ENCODE data around the gene FAM76B. TPM values are rescaled to one million over a fixed set of nuclear protein-coding genes. Genes with fewer than 3 reads are reported as not detected.

The FAM76B gene
- total RNA-seq (80.8 and 80.9 TPM in 2 replicates), polyA plus RNA-seq (36.5 and 75.3 TPM in 2 replicates), polyA minus RNA-seq (35.9 and 50.1 TPM in 2 replicates)
- 82.2 TPM for total RNA-seq (2013)

DNA sequence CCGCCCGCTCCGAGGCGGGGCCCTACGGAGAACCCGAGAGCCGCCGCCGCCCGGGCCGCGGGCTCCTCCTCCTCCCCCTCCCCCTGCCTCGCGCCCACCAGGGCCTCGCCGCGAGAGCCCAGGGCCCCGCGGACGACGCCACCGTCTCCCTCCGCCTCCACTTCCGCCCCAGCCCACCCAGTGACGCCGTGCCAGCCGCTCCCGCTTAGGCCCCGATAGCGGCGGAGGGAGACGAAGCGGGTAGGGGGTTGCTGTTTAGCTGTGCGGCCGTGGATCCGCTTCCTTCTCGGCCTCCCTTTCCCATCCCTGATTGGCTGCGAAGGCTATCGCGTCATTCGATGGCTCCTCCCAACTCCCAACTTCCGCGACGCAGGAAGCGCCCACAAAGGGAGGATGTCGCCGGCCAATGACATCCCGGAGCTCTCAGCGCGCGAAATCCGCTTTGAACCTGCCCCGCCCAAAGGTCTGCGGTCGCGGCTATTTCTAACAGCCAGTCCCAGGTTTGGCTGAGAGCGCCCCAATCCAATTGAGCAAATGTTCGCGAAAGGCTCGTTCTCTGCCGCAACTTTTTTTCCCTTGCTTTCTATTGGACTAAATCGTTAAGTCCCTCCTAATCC lies at the start of gene FAM76B:
FAM76B (minus strand) TSS at position 277 of the 617 bp plus-strand sequence. CDS start 304 bp downstream, outside the sequence.
- no peak for TF ChIP-seq EZH2 (IDR thresholded peaks at IDR 0.05; ENCODE audit: borderline replicate concordance, insufficient read depth, low read depth, low read length, poor library complexity, severe bottlenecking)
- TF ChIP-seq, protein P1, sequence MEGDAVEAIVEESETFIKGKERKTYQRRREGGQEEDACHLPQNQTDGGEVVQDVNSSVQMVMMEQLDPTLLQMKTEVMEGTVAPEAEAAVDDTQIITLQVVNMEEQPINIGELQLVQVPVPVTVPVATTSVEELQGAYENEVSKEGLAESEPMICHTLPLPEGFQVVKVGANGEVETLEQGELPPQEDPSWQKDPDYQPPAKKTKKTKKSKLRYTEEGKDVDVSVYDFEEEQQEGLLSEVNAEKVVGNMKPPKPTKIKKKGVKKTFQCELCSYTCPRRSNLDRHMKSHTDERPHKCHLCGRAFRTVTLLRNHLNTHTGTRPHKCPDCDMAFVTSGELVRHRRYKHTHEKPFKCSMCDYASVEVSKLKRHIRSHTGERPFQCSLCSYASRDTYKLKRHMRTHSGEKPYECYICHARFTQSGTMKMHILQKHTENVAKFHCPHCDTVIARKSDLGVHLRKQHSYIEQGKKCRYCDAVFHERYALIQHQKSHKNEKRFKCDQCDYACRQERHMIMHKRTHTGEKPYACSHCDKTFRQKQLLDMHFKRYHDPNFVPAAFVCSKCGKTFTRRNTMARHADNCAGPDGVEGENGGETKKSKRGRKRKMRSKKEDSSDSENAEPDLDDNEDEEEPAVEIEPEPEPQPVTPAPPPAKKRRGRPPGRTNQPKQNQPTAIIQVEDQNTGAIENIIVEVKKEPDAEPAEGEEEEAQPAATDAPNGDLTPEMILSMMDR (IDR thresholded peaks at IDR 0.05): no peak
- H3K4me2 ChIP-seq (replicated peaks; ENCODE audit: low read depth, low read length, poor library complexity, severe bottlenecking): peak within 1 kb of the TSS; percentile 92
- no peaks in the 10 kb centered on the region for H3K27me3 ChIP-seq (replicated peaks in 1 of 4; ENCODE audit: control extremely low read depth in 1 of 4, control insufficient read depth in 3 of 4, insufficient read depth in 4 of 4, low read length in 3 of 4)
- H4K20me1 ChIP-seq (ENCODE audit: control insufficient read depth, insufficient read depth, low read length, poor library complexity, severe bottlenecking): no peaks in the 10 kb centered on the region
- Mint-ChIP-seq H3K4me1 (peaks cover 49% of the 10 kb centered on the region), H3K27ac (peak within 1 kb of the TSS; percentile 99), H3K9me3 (ENCODE audit: insufficient read depth) (no peaks in the 10 kb centered on the region), H3K4me3 (peak within 1 kb of the TSS; percentile 97), H3K27me3 (no peaks in the 10 kb centered on the region)
- ChIA-PET POLR2A (interaction anchor here (0.6 to 3.2 kb wide), 12 partner anchors 9 to 1295 kb away, joined by 3 to 21 read pairs (median 6); partner anchors contain the start of genes CWC15, ENDOD1, SESN3 and SRSF8), CTCF (interaction anchor here (0.5 to 2.2 kb wide), 13 partner anchors 10 to 723 kb away, joined by 3 to 11 read pairs (median 4); partner anchors contain the start of genes MAML2 and SRSF8)
- DNase-seq (peak; percentile 100), ATAC-seq (ENCODE audit: low read depth) (peak; percentile 74)
- H3K27ac ChIP-seq (ENCODE audit: low read length in 2 of 2): peak within 1 kb of the TSS; percentile 98 to 100
- intact Hi-C loops (cut with micrococcal nuclease): loop anchor here (1.0 to 5.0 kb wide), 10 partner anchors 9 to 1296 kb away; partner anchors contain the start of genes ANKRD49, CCDC82, CWC15 and ENDOD1
- peaks cover 67% of the 10 kb centered on the region for H3K79me2 ChIP-seq (ENCODE audit: control insufficient read depth, insufficient read depth, low read length)
- H3K9me3 ChIP-seq (ENCODE audit: control extremely low read depth in 1 of 3, control insufficient read depth in 2 of 3, insufficient read depth in 1 of 3, low read length in 2 of 3): no peaks in the 10 kb centered on the region
- under 1% methylated on average over 57 of the region's 62 CpGs for WGBS (ENCODE audit: insufficient coverage)
- H3K36me3 ChIP-seq (replicated peaks in 1 of 2; ENCODE audit: control extremely low read depth in 1 of 2, control insufficient read depth in 1 of 2, extremely low read depth in 1 of 2, insufficient read depth in 2 of 2, low read length in 1 of 2): peaks cover 4 to 17% of the 10 kb centered on the region in 2 experiments
- peak within 1 kb of the TSS; percentile 96 for H2AFZ ChIP-seq (ENCODE audit: insufficient read depth, low read depth, low read length, poor library complexity, severe bottlenecking)
- H3K4me3 ChIP-seq (ENCODE audit: control extremely low read depth in 1 of 5, extremely low read depth in 1 of 5, insufficient read depth in 1 of 5, low read depth in 2 of 5, low read length in 4 of 5): peak within 1 kb of the TSS; percentile 73 to 99 (median 96)
- peak within 1 kb of the TSS; percentile 99 for H3K9ac ChIP-seq (ENCODE audit: low read length)
- peaks cover 20% of the 10 kb centered on the region in 2 donors for H3K4me1 ChIP-seq (ENCODE audit: control insufficient read depth in 2 of 2, insufficient read depth in 2 of 2, low read length in 2 of 2)

Data from B cell (primary cell).